HepG2 (cell line): ENCODE measurements around the gene WNK4. TPM values are rescaled to one million over a fixed set of nuclear protein-coding genes. Genes with fewer than 3 reads are reported as not detected.

Experiments
- CEBPG ChIP-seq: IDR thresholded peaks from 2 replicates; pipeline ENCODE4 v1.6.1; 2016
- CSRNP1 ChIP-seq: sonication (generic); formaldehyde crosslinking; IDR thresholded peaks from 2 replicates; pipeline ENCODE4 v1.8.1; 2023; ENCODE audit warnings: mild to moderate bottlenecking, missing genetic modification reagents
- JUN ChIP-seq: sonication (generic); formaldehyde crosslinking; IDR thresholded peaks from 2 replicates; pipeline ENCODE4 v1.4.0; 2020; ENCODE audit warnings: mild to moderate bottlenecking, missing genetic modification reagents
- KDM5A ChIP-seq: fragments of 200-600 bp; sonication (generic); IDR thresholded peaks from 2 replicates; pipeline ENCODE4 v1.7.0; 2018; ENCODE audit warnings: antibody characterized with exemption, mild to moderate bottlenecking, low read length, borderline replicate concordance
- MAZ ChIP-seq, 2 experiments: sonication (generic) in 1 of 2; formaldehyde crosslinking in 1 of 2; IDR thresholded peaks; 2 replicates each; pipeline versions ENCODE4 v1.5.0 to v1.6.1; 2012 to 2020; ENCODE audit warnings: low read depth in 2 of 2, mild to moderate bottlenecking in 2 of 2, borderline replicate concordance in 1 of 2, improper control_type of control experiment in 1 of 2, low read length in 1 of 2, missing genetic modification reagents in 1 of 2, moderate library complexity in 1 of 2
- NFYB ChIP-seq: sonication (generic); formaldehyde crosslinking; IDR thresholded peaks from 2 replicates; pipeline ENCODE4 v1.4.0; 2020; ENCODE audit warnings: missing genetic modification reagents
- NR2C2 ChIP-seq: sonication (generic); formaldehyde crosslinking; IDR thresholded peaks from 2 replicates; pipeline ENCODE4 v1.4.0; 2020; ENCODE audit warnings: missing genetic modification reagents, mild to moderate bottlenecking, moderate library complexity, borderline replicate concordance
- RELA ChIP-seq: sonication (generic); formaldehyde crosslinking; IDR thresholded peaks from 2 replicates; pipeline ENCODE4 v1.4.0; 2020; ENCODE audit warnings: missing genetic modification reagents
- SRSF9 ChIP-seq: fragments of 200-400 bp; formaldehyde crosslinking; IDR thresholded peaks from 2 replicates; pipeline ENCODE4 v1.6.1; 2018; ENCODE audit warnings: borderline replicate concordance, mild to moderate bottlenecking, low read depth, low read length; ENCODE audit not compliant: insufficient read depth, poor library complexity, severe bottlenecking
- U2AF1 ChIP-seq: fragments of 200-400 bp; formaldehyde crosslinking; optimal IDR thresholded peaks from 2 replicates; pipeline ENCODE3; 2017; ENCODE audit warnings: mild to moderate bottlenecking, low read depth, low read length
- ZNF143 ChIP-seq: sonication (generic); formaldehyde crosslinking; IDR thresholded peaks from 2 replicates; pipeline ENCODE4 v1.4.0; 2020; ENCODE audit warnings: missing genetic modification reagents
- ZNF343 ChIP-seq: sonication (generic); formaldehyde crosslinking; IDR thresholded peaks from 2 replicates; pipeline ENCODE4 v1.4.0; 2020; ENCODE audit warnings: mild to moderate bottlenecking, missing genetic modification reagents
- ZNF446 ChIP-seq: sonication (generic); formaldehyde crosslinking; IDR thresholded peaks from 2 replicates; pipeline ENCODE4 v1.5.0; 2020; ENCODE audit warnings: mild to moderate bottlenecking, missing genetic modification reagents
- ZNF563 ChIP-seq: sonication (generic); formaldehyde crosslinking; IDR thresholded peaks from 2 replicates; pipeline ENCODE4 v1.8.0; 2022; ENCODE audit warnings: mild to moderate bottlenecking, moderate library complexity, missing genetic modification reagents
- ZSCAN29 ChIP-seq: sonication (generic); formaldehyde crosslinking; conservative IDR thresholded peaks from 2 replicates; pipeline ENCODE4 v1.4.0; 2020; ENCODE audit warnings: mild to moderate bottlenecking, missing genetic modification reagents
- polyA plus RNA-seq, 8 experiments: library from polyadenylated mRNA; depleted of rRNA in 3 of 8; stranded (reverse) in 7 of 8; unstranded in 1 of 8; fragments of >200 nt; fragmentation: Illumina TruSeq in 4 of 8; extraction: Trizol in 4 of 8; gene quantifications; 2 replicates each; pipeline versions ENCODE4 v1.2.1 to v1.2.3, GENCODE V29; 2011 to 2016; ENCODE audit warnings: low read depth in 4 of 8, missing spikeins in 1 of 8, mixed read lengths in 1 of 8; ENCODE audit not compliant: insufficient read depth in 1 of 8
- total RNA-seq, 5 experiments: library from RNA; depleted of rRNA; stranded (reverse); fragments of >200 nt; fragmentation: Illumina TruSeq; extraction: Trizol; gene quantifications; 2 replicates each; pipeline ENCODE4 v1.2.3, GENCODE V29; 2016; ENCODE audit warnings: low read depth in 1 of 5
- TF ChIP-seq, protein P1 (sequence below): sonication (generic); formaldehyde crosslinking; IDR thresholded peaks from 2 replicates; pipeline ENCODE4 v1.5.1; 2020; ENCODE audit warnings: missing genetic modification reagents, mild to moderate bottlenecking, borderline replicate concordance
- TF ChIP-seq, protein P2 (sequence below): IDR thresholded peaks from 2 replicates; pipeline ENCODE4 v1.6.1; 2016; ENCODE audit warnings: missing compliant biosample characterization, missing genetic modification reagents, borderline replicate concordance
- TF ChIP-seq, protein P3 (sequence below), 2 experiments: sonication (generic) in 1 of 2; formaldehyde crosslinking in 1 of 2; IDR thresholded peaks; 2 replicates each; pipeline versions ENCODE4 v1.4.0 to v1.6.1; 2016 to 2020; ENCODE audit warnings: borderline replicate concordance in 1 of 2, low read depth in 1 of 2, mild to moderate bottlenecking in 1 of 2, missing genetic modification reagents in 1 of 2

Gene WNK4
- total and polyA plus RNA-seq, 2 of the 13 experiments (the other 11 are each of a cell fraction or from before 2014, with no cell fraction given), result 2.7 to 13.7 TPM

DNA sequence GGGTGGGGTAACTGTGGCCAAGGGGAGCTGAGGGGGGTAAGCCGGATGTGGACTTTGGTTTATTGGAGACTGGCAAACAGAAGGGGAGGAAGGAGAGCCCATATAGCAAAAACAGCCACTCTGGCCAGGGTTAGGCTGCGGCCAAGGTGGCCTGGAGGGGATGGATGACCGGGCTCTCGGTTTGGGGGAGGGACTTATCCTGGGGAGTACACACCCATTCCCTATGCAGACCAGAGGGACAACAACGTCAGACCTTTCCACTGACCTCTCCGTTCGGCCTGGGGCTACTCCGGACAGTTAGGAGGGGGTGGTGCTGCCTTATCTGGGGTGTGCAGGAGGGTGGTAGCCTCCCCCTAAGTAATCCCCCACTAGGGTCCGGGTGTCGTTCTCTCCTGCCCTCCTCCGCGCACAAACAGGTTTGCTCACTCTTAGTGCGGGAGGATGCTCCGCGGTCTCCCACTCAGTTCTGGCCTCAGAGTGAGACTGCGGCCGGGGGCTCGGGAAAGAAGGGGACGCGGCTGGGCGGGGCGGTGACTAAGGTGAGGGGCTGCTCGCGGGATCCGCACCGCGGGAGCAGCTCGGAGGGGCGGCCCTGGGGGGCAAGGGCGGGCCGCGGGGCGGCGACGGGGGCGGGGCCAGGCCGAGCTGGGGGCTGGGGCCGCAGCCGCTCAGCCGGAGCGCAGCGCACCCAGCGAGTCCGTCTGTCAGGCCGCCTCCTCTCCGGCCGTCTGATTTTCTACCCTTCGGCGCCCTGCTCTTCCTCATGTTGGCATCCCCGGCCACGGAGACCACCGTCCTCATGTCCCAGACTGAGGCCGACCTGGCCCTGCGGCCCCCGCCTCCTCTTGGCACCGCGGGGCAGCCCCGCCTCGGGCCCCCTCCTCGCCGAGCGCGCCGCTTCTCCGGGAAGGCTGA lies at the start of gene WNK4 (continued):
- peak; percentile 53 for TF ChIP-seq CEBPG
- TF ChIP-seq CSRNP1, result 0 out of 2 replicates have a peak, but pooled peaks have one; percentile 65
- TF ChIP-seq NFYB (CRISPR knock-in tag), result no peak
- no peak for TF ChIP-seq ZSCAN29 (CRISPR knock-in tag)
- TF ChIP-seq, protein P1, sequence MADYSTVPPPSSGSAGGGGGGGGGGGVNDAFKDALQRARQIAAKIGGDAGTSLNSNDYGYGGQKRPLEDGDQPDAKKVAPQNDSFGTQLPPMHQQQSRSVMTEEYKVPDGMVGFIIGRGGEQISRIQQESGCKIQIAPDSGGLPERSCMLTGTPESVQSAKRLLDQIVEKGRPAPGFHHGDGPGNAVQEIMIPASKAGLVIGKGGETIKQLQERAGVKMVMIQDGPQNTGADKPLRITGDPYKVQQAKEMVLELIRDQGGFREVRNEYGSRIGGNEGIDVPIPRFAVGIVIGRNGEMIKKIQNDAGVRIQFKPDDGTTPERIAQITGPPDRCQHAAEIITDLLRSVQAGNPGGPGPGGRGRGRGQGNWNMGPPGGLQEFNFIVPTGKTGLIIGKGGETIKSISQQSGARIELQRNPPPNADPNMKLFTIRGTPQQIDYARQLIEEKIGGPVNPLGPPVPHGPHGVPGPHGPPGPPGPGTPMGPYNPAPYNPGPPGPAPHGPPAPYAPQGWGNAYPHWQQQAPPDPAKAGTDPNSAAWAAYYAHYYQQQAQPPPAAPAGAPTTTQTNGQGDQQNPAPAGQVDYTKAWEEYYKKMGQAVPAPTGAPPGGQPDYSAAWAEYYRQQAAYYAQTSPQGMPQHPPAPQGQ (CRISPR knock-in tag), result 0 out of 2 replicates have a peak, but pooled peaks have one; percentile 26
- TF ChIP-seq KDM5A, result peak; percentile 70
- TF ChIP-seq, protein P2, sequence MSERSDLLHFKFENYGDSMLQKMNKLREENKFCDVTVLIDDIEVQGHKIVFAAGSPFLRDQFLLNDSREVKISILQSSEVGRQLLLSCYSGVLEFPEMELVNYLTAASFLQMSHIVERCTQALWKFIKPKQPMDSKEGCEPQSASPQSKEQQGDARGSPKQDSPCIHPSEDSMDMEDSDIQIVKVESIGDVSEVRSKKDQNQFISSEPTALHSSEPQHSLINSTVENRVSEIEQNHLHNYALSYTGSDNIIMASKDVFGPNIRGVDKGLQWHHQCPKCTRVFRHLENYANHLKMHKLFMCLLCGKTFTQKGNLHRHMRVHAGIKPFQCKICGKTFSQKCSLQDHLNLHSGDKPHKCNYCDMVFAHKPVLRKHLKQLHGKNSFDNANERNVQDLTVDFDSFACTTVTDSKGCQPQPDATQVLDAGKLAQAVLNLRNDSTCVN, result peak; percentile 51
- TF ChIP-seq ZNF446, result peak; percentile 96; the same call in 1 of the 2 replicates
- no peak for TF ChIP-seq RELA (CRISPR knock-in tag)
- TF ChIP-seq JUN (CRISPR knock-in tag), result no peak
- TF ChIP-seq NR2C2 (CRISPR knock-in tag), result peak; percentile 69
- no peak; the same call in 1 of the 2 replicates for TF ChIP-seq ZNF343
- peak; percentile 9 for TF ChIP-seq U2AF1
- TF ChIP-seq ZNF563 (CRISPR knock-in tag), result peak; percentile 88
- peak; percentile 8; the same call in 1 of the 2 replicates for TF ChIP-seq MAZ (IDR thresholded peaks at IDR 0.05; ENCODE audit: borderline replicate concordance, low read depth, low read length)
- TF ChIP-seq MAZ (CRISPR knock-in tag; IDR thresholded peaks at IDR 0.05; ENCODE audit: low read depth), result peak; percentile 79
- TF ChIP-seq, protein P3, sequence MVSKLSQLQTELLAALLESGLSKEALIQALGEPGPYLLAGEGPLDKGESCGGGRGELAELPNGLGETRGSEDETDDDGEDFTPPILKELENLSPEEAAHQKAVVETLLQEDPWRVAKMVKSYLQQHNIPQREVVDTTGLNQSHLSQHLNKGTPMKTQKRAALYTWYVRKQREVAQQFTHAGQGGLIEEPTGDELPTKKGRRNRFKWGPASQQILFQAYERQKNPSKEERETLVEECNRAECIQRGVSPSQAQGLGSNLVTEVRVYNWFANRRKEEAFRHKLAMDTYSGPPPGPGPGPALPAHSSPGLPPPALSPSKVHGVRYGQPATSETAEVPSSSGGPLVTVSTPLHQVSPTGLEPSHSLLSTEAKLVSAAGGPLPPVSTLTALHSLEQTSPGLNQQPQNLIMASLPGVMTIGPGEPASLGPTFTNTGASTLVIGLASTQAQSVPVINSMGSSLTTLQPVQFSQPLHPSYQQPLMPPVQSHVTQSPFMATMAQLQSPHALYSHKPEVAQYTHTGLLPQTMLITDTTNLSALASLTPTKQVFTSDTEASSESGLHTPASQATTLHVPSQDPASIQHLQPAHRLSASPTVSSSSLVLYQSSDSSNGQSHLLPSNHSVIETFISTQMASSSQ (IDR thresholded peaks at IDR 0.05; ENCODE audit: low read depth), result no peak
- TF ChIP-seq, protein P3 (CRISPR knock-in tag; IDR thresholded peaks at IDR 0.05; ENCODE audit: borderline replicate concordance), result peak; percentile 80
- TF ChIP-seq SRSF9, result no peak
- TF ChIP-seq ZNF143, result no peak
